ENCODE measurements around the gene NEURL1. TPM values are rescaled to one million over a fixed set of nuclear protein-coding genes. Genes with fewer than 3 reads are reported as not detected.

The NEURL1 gene
- total RNA-seq, 1 donor from 2014 or later = 12.0 TPM

GRCh38 chr10:103571656-103571975 lies 78.1 kb downstream of the NEURL1 start:
- peaks cover 16 to 36% (median 17%) of the 10 kb centered on the region in 3 donors for H3K36me3 ChIP-seq (ENCODE audit: control insufficient read depth in 3 of 3, insufficient read depth in 3 of 3, low read length in 3 of 3)

GRCh38 chr10:103572347-103573204 lies 79.1 kb downstream of the NEURL1 start:
- Histone ChIP-seq H3K4me1 (ENCODE audit: control insufficient read depth in 3 of 3, insufficient read depth in 3 of 3, low read length in 3 of 3) (peaks cover 0 to 12% (median 0%) of the 10 kb centered on the region in 3 donors), H3K27ac (ENCODE audit: low read depth, low read length) (no peak overlapping the region), H3K27me3 (ENCODE audit: control insufficient read depth in 3 of 3, insufficient read depth in 3 of 3, low read length in 3 of 3) (no peaks in the 10 kb centered on the region), H3K9me3 (ENCODE audit: control insufficient read depth in 3 of 3, low read length in 3 of 3) (no peaks in the 10 kb centered on the region), H3K36me3 (ENCODE audit: control insufficient read depth in 3 of 3, insufficient read depth in 3 of 3, low read length in 3 of 3) (peaks cover 17 to 36% (median 20%) of the 10 kb centered on the region in 3 donors), H3K9ac (ENCODE audit: low read depth in 1 of 3, low read length in 3 of 3) (peak overlapping the region in 1 of 3 donors; percentile 16), H3K4me3 (ENCODE audit: low read length in 3 of 3) (no peak overlapping the region)

More at GRCh38 chr10:103571656-103571975, 78.1 kb downstream of the NEURL1 start:
- no peak overlapping the region for H3K27ac ChIP-seq (ENCODE audit: low read depth, low read length)
- H3K9me3 ChIP-seq (ENCODE audit: control insufficient read depth in 3 of 3, low read length in 3 of 3) = no peaks in the 10 kb centered on the region
- no peak overlapping the region for H3K4me3 ChIP-seq (ENCODE audit: low read length in 3 of 3)
- no peak overlapping the region for H3K9ac ChIP-seq (ENCODE audit: low read depth in 1 of 3, low read length in 3 of 3)
- peaks cover 0 to 12% (median 0%) of the 10 kb centered on the region in 3 donors for H3K4me1 ChIP-seq (ENCODE audit: control insufficient read depth in 3 of 3, insufficient read depth in 3 of 3, low read length in 3 of 3)
- H3K27me3 ChIP-seq (ENCODE audit: control insufficient read depth in 3 of 3, insufficient read depth in 3 of 3, low read length in 3 of 3) = no peaks in the 10 kb centered on the region

- no peak overlapping the region for H3K9ac ChIP-seq (ENCODE audit: low read depth in 1 of 3, low read length in 3 of 3)
- peaks cover 17 to 32% (median 23%) of the 10 kb centered on the region in 3 donors for H3K36me3 ChIP-seq (ENCODE audit: control insufficient read depth in 3 of 3, insufficient read depth in 3 of 3, low read length in 3 of 3)
- H3K4me1 ChIP-seq (ENCODE audit: control insufficient read depth in 3 of 3, insufficient read depth in 3 of 3, low read length in 3 of 3) = peaks cover 0 to 11% (median 0%) of the 10 kb centered on the region in 3 donors
- no peaks in the 10 kb centered on the region for H3K27me3 ChIP-seq (ENCODE audit: control insufficient read depth in 3 of 3, insufficient read depth in 3 of 3, low read length in 3 of 3)
- H3K4me3 ChIP-seq (ENCODE audit: low read length in 3 of 3) = no peak overlapping the region
- no peaks in the 10 kb centered on the region for H3K9me3 ChIP-seq (ENCODE audit: control insufficient read depth in 3 of 3, low read length in 3 of 3)
- no peak overlapping the region for H3K27ac ChIP-seq (ENCODE audit: low read depth, low read length)
Observed at GRCh38 chr10:103573205-103573487, 79.6 kb downstream of the NEURL1 start.

- H3K9ac ChIP-seq (ENCODE audit: low read depth in 1 of 3, low read length in 3 of 3) = no peak overlapping the region
- H3K4me3 ChIP-seq (ENCODE audit: low read length in 3 of 3) = no peak overlapping the region
- peaks cover 17 to 32% (median 22%) of the 10 kb centered on the region in 3 donors for H3K36me3 ChIP-seq (ENCODE audit: control insufficient read depth in 3 of 3, insufficient read depth in 3 of 3, low read length in 3 of 3)
- H3K27me3 ChIP-seq (ENCODE audit: control insufficient read depth in 3 of 3, insufficient read depth in 3 of 3, low read length in 3 of 3) = no peaks in the 10 kb centered on the region
- H3K9me3 ChIP-seq (ENCODE audit: control insufficient read depth in 3 of 3, low read length in 3 of 3) = no peaks in the 10 kb centered on the region
- peaks cover 6 to 14% (median 9%) of the 10 kb centered on the region in 3 donors for H3K4me1 ChIP-seq (ENCODE audit: control insufficient read depth in 3 of 3, insufficient read depth in 3 of 3, low read length in 3 of 3)
- H3K27ac ChIP-seq (ENCODE audit: low read depth, low read length) = no peak overlapping the region
Observed at GRCh38 chr10:103574097-103575061, 80.9 kb downstream of the NEURL1 start.

GRCh38 chr10:103575416-103576075 lies 82.0 kb downstream of the NEURL1 start:
- no peaks in the 10 kb centered on the region for H3K27me3 ChIP-seq (ENCODE audit: control insufficient read depth in 3 of 3, insufficient read depth in 3 of 3, low read length in 3 of 3)

GRCh38 chr10:103576076-103576471 lies 82.6 kb downstream of the NEURL1 start:
- no peak overlapping the region for H3K27ac ChIP-seq (ENCODE audit: low read depth, low read length)
- H3K36me3 ChIP-seq (ENCODE audit: control insufficient read depth in 3 of 3, insufficient read depth in 3 of 3, low read length in 3 of 3) = peaks cover 17 to 32% (median 21%) of the 10 kb centered on the region in 3 donors
- H3K9ac ChIP-seq (ENCODE audit: low read depth in 1 of 3, low read length in 3 of 3) = no peak overlapping the region
- H3K9me3 ChIP-seq (ENCODE audit: control insufficient read depth in 3 of 3, low read length in 3 of 3) = no peaks in the 10 kb centered on the region
- H3K4me1 ChIP-seq (ENCODE audit: control insufficient read depth in 3 of 3, insufficient read depth in 3 of 3, low read length in 3 of 3) = peaks cover 20 to 27% (median 22%) of the 10 kb centered on the region in 3 donors
- no peak overlapping the region for H3K4me3 ChIP-seq (ENCODE audit: low read length in 3 of 3)
- H3K27me3 ChIP-seq (ENCODE audit: control insufficient read depth in 3 of 3, insufficient read depth in 3 of 3, low read length in 3 of 3) = no peaks in the 10 kb centered on the region

More at GRCh38 chr10:103575416-103576075, 82.0 kb downstream of the NEURL1 start:
- Histone ChIP-seq H3K9me3 (ENCODE audit: control insufficient read depth in 3 of 3, low read length in 3 of 3) (no peaks in the 10 kb centered on the region), H3K4me1 (ENCODE audit: control insufficient read depth in 3 of 3, insufficient read depth in 3 of 3, low read length in 3 of 3) (peaks cover 15 to 21% (median 17%) of the 10 kb centered on the region in 3 donors), H3K36me3 (ENCODE audit: control insufficient read depth in 3 of 3, insufficient read depth in 3 of 3, low read length in 3 of 3) (peaks cover 17 to 32% (median 21%) of the 10 kb centered on the region in 3 donors), H3K27ac (ENCODE audit: low read depth, low read length) (no peak overlapping the region), H3K4me3 (ENCODE audit: low read length in 3 of 3) (no peak overlapping the region), H3K9ac (ENCODE audit: low read depth in 1 of 3, low read length in 3 of 3) (no peak overlapping the region)

- no peaks in the 10 kb centered on the region for H3K9me3 ChIP-seq (ENCODE audit: control insufficient read depth in 3 of 3, low read length in 3 of 3)
- no peak overlapping the region for H3K4me3 ChIP-seq (ENCODE audit: low read length in 3 of 3)
- H3K9ac ChIP-seq (ENCODE audit: low read depth in 1 of 3, low read length in 3 of 3) = no peak overlapping the region
- peaks cover 13 to 27% (median 17%) of the 10 kb centered on the region in 3 donors for H3K36me3 ChIP-seq (ENCODE audit: control insufficient read depth in 3 of 3, insufficient read depth in 3 of 3, low read length in 3 of 3)
- H3K27ac ChIP-seq (ENCODE audit: low read depth, low read length) = no peak overlapping the region
- peaks cover 28 to 35% (median 30%) of the 10 kb centered on the region in 3 donors for H3K4me1 ChIP-seq (ENCODE audit: control insufficient read depth in 3 of 3, insufficient read depth in 3 of 3, low read length in 3 of 3)
- no peaks in the 10 kb centered on the region for H3K27me3 ChIP-seq (ENCODE audit: control insufficient read depth in 3 of 3, insufficient read depth in 3 of 3, low read length in 3 of 3)
Observed at GRCh38 chr10:103576862-103577261, 83.4 kb downstream of the NEURL1 start.

- Histone ChIP-seq H3K9me3 (ENCODE audit: control insufficient read depth in 3 of 3, low read length in 3 of 3) (no peaks in the 10 kb centered on the region), H3K4me3 (ENCODE audit: low read length in 3 of 3) (no peak overlapping the region), H3K36me3 (ENCODE audit: control insufficient read depth in 3 of 3, insufficient read depth in 3 of 3, low read length in 3 of 3) (peaks cover 5 to 8% (median 7%) of the 10 kb centered on the region in 3 donors), H3K27ac (ENCODE audit: low read depth, low read length) (peak overlapping the region; percentile 91), H3K9ac (ENCODE audit: low read depth in 1 of 3, low read length in 3 of 3) (peak overlapping the region in 2 of 3 donors; percentile 33 to 54), H3K27me3 (ENCODE audit: control insufficient read depth in 3 of 3, insufficient read depth in 3 of 3, low read length in 3 of 3) (no peaks in the 10 kb centered on the region), H3K4me1 (ENCODE audit: control insufficient read depth in 3 of 3, insufficient read depth in 3 of 3, low read length in 3 of 3) (peaks cover 32 to 47% (median 40%) of the 10 kb centered on the region in 3 donors)
Observed at GRCh38 chr10:103578782-103579382, 85.4 kb downstream of the NEURL1 start.

- Histone ChIP-seq H3K9me3 (ENCODE audit: control insufficient read depth in 3 of 3, low read length in 3 of 3) (no peaks in the 10 kb centered on the region), H3K4me1 (ENCODE audit: control insufficient read depth in 3 of 3, insufficient read depth in 3 of 3, low read length in 3 of 3) (peaks cover 39 to 52% (median 40%) of the 10 kb centered on the region in 3 donors), H3K27me3 (ENCODE audit: control insufficient read depth in 3 of 3, insufficient read depth in 3 of 3, low read length in 3 of 3) (no peaks in the 10 kb centered on the region), H3K27ac (ENCODE audit: low read depth, low read length) (peak overlapping the region; percentile 91), H3K36me3 (ENCODE audit: control insufficient read depth in 3 of 3, insufficient read depth in 3 of 3, low read length in 3 of 3) (peaks cover 0 to 9% (median 3%) of the 10 kb centered on the region in 3 donors), H3K9ac (ENCODE audit: low read depth in 1 of 3, low read length in 3 of 3) (peak overlapping the region in 2 of 3 donors; percentile 36 to 76), H3K4me3 (ENCODE audit: low read length in 3 of 3) (peak overlapping the region in 2 of 3 donors; percentile 47 to 56)
Observed at GRCh38 chr10:103580011-103580410, 86.5 kb downstream of the NEURL1 start.

Data from skeletal muscle tissue (tissue), 4 donors.